ENCODE results near the gene LAMTOR5. TPM values are rescaled to one million over a fixed set of nuclear protein-coding genes. Genes with fewer than 3 reads are reported as not detected.
A peak's percentile ranks its signal among the peaks of the same experiment; 100 is the strongest.

The LAMTOR5 gene
- total and polyA plus RNA-seq, 2 of the 13 experiments (the other 11 are each of a cell fraction or from before 2014, with no cell fraction given), result 96.7 to 400 TPM

DNA sequence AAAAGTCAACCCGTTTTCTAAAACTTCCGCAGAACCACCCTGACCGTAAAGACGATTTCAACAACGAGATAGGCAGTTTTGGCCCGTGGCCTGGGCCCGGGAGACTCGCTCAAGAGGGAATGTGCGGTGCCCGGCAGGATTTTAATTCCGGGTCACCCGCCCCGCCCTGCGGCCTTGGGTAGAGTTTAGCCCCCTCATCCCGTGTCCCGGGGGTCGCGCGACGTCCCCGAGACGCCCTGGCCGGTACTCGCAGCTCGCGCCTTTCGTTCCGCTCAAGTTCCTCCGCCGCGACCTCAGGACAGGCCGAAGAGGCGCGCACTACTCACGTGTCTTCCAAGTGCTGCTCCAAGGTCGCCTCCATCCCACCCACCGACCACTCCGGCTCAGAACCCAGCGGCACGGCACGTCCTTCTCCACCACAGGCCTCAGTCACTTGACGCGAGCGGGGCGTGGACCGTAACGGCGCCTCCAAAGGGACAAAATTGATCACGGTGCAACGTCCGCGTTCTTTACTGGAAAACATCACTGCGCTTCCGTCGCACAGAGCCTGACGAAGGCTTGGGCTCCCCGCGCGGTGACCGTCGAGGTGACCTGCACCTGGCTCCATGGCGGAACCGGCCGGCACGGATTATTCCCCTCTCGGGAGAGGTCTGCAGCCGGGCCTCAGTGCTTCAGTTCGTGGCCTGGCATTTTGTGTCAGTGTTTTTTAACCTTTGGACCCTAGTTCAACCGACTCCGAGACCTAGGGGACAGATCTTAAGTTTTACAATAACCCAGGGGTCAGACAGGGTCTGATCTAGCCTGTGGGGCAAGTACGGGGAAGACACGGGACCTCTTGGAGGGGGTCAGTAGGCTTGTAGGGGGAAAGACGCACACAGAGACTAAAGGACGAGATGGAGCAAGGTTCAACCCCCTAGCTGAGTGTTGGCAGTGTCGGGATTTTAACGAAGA is at the start of gene LAMTOR5 (continued):
- TF ChIP-seq ZBTB21 (CRISPR knock-in tag; IDR thresholded peaks at IDR 0.05) (peak; percentile 52; the same call in 1 of the 2 replicates), SYNCRIP (IDR thresholded peaks at IDR 0.05; ENCODE audit: insufficient read depth, low read depth, low read length) (no peak), NR2F2 (IDR thresholded peaks at IDR 0.05; ENCODE audit: borderline replicate concordance, low read depth) (no peak), GPN1 (CRISPR knock-in tag; IDR thresholded peaks at IDR 0.05; ENCODE audit: borderline replicate concordance) (no peak; the same call in 1 of the 2 replicates), YEATS4 (CRISPR knock-in tag; IDR thresholded peaks at IDR 0.05; ENCODE audit: borderline replicate concordance) (peak; percentile 96), ZNF7 (CRISPR knock-in tag; IDR thresholded peaks at IDR 0.05) (no peak; the same call in 1 of the 2 replicates), ZNF343 (CRISPR knock-in tag; IDR thresholded peaks at IDR 0.05) (peak; percentile 84), ZNF605 (CRISPR knock-in tag; IDR thresholded peaks at IDR 0.05) (peak; percentile 77), ZNF143 (CRISPR knock-in tag; IDR thresholded peaks at IDR 0.05) (peak; percentile 63; the same call in 1 of the 2 replicates), KDM3A (CRISPR knock-in tag; IDR thresholded peaks at IDR 0.05; ENCODE audit: low read depth) (peak; percentile 92; the same call in 1 of the 2 replicates), KDM2A (CRISPR knock-in tag; IDR thresholded peaks at IDR 0.05; ENCODE audit: borderline replicate concordance, low read depth) (peak; percentile 97), MLLT10 (CRISPR knock-in tag; IDR thresholded peaks at IDR 0.05) (no peak), ZSCAN25 (CRISPR knock-in tag; IDR thresholded peaks at IDR 0.05) (no peak), AHR (CRISPR knock-in tag; IDR thresholded peaks at IDR 0.05) (peak; percentile 66; the same call in 1 of the 2 replicates), ZNF3 (CRISPR knock-in tag; IDR thresholded peaks at IDR 0.05) (no peak), ZNF709 (CRISPR knock-in tag; IDR thresholded peaks at IDR 0.05) (peak; percentile 88)
- TF ChIP-seq, protein P1, sequence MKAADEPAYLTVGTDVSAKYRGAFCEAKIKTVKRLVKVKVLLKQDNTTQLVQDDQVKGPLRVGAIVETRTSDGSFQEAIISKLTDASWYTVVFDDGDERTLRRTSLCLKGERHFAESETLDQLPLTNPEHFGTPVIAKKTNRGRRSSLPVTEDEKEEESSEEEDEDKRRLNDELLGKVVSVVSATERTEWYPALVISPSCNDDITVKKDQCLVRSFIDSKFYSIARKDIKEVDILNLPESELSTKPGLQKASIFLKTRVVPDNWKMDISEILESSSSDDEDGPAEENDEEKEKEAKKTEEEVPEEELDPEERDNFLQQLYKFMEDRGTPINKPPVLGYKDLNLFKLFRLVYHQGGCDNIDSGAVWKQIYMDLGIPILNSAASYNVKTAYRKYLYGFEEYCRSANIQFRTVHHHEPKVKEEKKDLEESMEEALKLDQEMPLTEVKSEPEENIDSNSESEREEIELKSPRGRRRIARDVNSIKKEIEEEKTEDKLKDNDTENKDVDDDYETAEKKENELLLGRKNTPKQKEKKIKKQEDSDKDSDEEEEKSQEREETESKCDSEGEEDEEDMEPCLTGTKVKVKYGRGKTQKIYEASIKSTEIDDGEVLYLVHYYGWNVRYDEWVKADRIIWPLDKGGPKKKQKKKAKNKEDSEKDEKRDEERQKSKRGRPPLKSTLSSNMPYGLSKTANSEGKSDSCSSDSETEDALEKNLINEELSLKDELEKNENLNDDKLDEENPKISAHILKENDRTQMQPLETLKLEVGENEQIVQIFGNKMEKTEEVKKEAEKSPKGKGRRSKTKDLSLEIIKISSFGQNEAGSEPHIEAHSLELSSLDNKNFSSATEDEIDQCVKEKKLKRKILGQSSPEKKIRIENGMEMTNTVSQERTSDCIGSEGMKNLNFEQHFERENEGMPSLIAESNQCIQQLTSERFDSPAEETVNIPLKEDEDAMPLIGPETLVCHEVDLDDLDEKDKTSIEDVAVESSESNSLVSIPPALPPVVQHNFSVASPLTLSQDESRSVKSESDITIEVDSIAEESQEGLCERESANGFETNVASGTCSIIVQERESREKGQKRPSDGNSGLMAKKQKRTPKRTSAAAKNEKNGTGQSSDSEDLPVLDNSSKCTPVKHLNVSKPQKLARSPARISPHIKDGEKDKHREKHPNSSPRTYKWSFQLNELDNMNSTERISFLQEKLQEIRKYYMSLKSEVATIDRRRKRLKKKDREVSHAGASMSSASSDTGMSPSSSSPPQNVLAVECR (CRISPR knock-in tag; IDR thresholded peaks at IDR 0.05; ENCODE audit: borderline replicate concordance), result peak; percentile 99
- TF ChIP-seq, protein P2, sequence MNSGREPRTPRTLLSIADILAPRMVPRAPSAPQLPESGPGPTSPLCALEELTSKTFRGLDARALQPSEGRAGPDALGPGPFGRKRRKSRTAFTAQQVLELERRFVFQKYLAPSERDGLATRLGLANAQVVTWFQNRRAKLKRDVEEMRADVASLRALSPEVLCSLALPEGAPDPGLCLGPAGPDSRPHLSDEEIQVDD (CRISPR knock-in tag; IDR thresholded peaks at IDR 0.05; ENCODE audit: borderline replicate concordance), result peak; percentile 83
- TF ChIP-seq, protein P3, sequence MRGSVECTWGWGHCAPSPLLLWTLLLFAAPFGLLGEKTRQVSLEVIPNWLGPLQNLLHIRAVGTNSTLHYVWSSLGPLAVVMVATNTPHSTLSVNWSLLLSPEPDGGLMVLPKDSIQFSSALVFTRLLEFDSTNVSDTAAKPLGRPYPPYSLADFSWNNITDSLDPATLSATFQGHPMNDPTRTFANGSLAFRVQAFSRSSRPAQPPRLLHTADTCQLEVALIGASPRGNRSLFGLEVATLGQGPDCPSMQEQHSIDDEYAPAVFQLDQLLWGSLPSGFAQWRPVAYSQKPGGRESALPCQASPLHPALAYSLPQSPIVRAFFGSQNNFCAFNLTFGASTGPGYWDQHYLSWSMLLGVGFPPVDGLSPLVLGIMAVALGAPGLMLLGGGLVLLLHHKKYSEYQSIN (CRISPR knock-in tag; IDR thresholded peaks at IDR 0.05; ENCODE audit: borderline replicate concordance), result no peak
- TF ChIP-seq, protein P4, sequence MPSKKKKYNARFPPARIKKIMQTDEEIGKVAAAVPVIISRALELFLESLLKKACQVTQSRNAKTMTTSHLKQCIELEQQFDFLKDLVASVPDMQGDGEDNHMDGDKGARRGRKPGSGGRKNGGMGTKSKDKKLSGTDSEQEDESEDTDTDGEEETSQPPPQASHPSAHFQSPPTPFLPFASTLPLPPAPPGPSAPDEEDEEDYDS (CRISPR knock-in tag; IDR thresholded peaks at IDR 0.05), result peak; percentile 73
- TF ChIP-seq, protein P5, sequence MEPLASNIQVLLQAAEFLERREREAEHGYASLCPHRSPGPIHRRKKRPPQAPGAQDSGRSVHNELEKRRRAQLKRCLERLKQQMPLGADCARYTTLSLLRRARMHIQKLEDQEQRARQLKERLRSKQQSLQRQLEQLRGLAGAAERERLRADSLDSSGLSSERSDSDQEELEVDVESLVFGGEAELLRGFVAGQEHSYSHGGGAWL (CRISPR knock-in tag; IDR thresholded peaks at IDR 0.05), result peak; percentile 92

Data from HepG2 (cell line).